Ascending aorta (tissue), 2 donors: ENCODE data around the gene TMED7. TPM values are rescaled to one million over a fixed set of nuclear protein-coding genes. Genes with fewer than 3 reads are reported as not detected.

Experiments used
- DNase-seq, 2 donors: peaks; one replicate each; pipeline ENCODE4 v3.0.0-alpha.2; 2019; ENCODE audit warnings: low spot score in 2 of 2
- H3K27ac ChIP-seq, 2 donors: fragments of 200-600 bp; sonication (generic); one replicate each; pipeline ENCODE4 v1.5.1; 2016 to 2017; ENCODE audit warnings: mild to moderate bottlenecking in 1 of 2
- H3K27me3 ChIP-seq: fragments of 200-600 bp; sonication (generic); one replicate; pipeline ENCODE4 v1.5.1; 2017
- H3K36me3 ChIP-seq, 2 donors: fragments of 200-600 bp; sonication (generic); one replicate each; pipeline ENCODE4 v1.5.1; 2016
- H3K4me1 ChIP-seq, 2 donors: fragments of 200-600 bp; sonication (generic); one replicate each; pipeline ENCODE4 v1.5.1; 2016 to 2017; ENCODE audit warnings: mild to moderate bottlenecking in 1 of 2
- H3K4me3 ChIP-seq, 2 donors: fragments of 200-600 bp; sonication (generic); one replicate each; pipeline ENCODE4 v1.5.1; 2016 to 2017; ENCODE audit warnings: mild to moderate bottlenecking in 1 of 2
- H3K9me3 ChIP-seq, 2 donors: fragments of 200-600 bp; sonication (generic); one replicate each; pipeline ENCODE4 v1.5.1; 2016
- CTCF ChIP-seq, 3 experiments: fragments of 200-600 bp in 2 of 3; fragments of 450-650 bp in 1 of 3; sonication (generic) in 2 of 3; IDR thresholded peaks; one replicate each; pipeline ENCODE4 v1.5.1; 2016 to 2019; ENCODE audit warnings: antibody characterized with exemption in 3 of 3, mild to moderate bottlenecking in 1 of 3, moderate library complexity in 1 of 3
- intact Hi-C: fragments of 100-400 bp; cut with DNase I; formaldehyde crosslinking; loops from one replicate; pipeline ENCODE4 v1.15.1; 2023
- total RNA-seq: library from RNA; depleted of rRNA; stranded (reverse); fragments of >200 nt; gene quantifications from one replicate; pipeline ENCODE4 v1.1.0, GENCODE V29; 2016

The TMED7 gene
- total RNA-seq, 1 donor from 2014 or later = 52.0 TPM

DNA sequence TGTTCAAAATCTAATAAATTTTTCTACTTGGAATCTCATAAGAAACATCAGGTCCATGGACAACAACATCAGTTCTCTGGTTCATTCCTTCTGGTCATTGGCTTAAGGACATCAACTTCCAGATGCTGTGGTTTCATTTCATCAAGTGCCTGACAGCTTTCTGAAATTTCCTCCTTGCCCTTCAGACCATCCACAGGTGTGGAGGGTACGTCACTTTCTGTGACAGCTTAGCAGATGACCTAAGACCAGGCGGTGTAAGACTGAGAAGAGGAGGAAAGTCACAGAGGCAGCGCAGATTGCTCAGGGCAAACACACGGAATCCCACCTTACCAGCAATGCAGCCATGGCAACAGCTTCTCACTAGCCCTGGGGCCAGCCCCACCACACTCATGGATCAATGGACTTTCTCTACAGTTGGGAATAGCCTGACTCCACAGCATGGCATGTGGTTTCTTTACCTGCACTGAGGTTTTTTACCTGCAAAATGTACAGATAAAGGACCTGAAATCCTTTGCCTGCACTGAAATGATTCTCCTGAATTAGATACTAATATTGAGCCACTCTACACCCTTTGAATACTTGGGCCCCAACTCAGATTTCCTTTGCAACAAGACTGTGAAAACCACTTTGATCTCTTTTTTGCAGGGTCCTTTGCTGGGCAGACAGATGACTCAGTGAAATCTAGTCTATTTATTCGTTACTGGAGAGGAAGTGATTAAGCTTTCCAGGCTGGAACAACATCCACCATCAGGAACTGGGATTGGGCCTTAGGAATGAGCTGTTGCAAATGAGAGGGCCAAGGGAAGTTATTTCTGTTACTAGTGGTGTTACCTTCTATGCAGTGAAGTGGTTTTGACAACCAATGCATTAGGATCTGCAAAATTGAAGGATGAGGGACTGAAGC is 50.4 kb downstream of the TMED7 start:
- no peaks in the 10 kb centered on the region for H3K4me1 ChIP-seq
- H3K27ac ChIP-seq = no peak overlapping the region
- TF ChIP-seq CTCF (IDR thresholded peaks at IDR 0.05) = no peak
- no peak for DNase-seq
- H3K9me3 ChIP-seq = no peaks in the 10 kb centered on the region
- H3K36me3 ChIP-seq = peaks cover 0 to 6% of the 10 kb centered on the region in 2 donors
- no peak overlapping the region for H3K4me3 ChIP-seq
- intact Hi-C loops = loop anchor here (5.0 kb wide), 1 partner anchor 33 kb away; the partner anchor contains the start of gene FEM1C
- no peaks in the 10 kb centered on the region for H3K27me3 ChIP-seq

DNA sequence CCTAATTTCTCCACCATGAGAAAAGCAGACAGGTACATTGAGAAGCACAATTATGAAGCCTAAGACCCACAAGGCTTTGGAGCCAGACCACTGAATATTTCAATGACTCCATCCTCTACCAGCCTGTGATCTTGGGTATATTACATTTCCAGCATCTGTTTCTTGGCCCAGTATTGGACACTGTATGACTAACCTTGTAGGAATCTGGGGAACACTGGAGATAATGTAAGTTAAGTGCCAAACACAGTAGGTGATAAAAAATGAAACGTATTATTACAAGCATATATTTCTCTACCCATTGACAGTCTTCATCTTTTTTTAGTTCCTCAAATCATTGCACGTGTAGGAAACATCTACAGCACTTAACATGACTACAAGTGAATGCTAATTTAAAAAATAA is 52.7 kb downstream of the TMED7 start:
- intact Hi-C loops = no loop called here
- no peak for TF ChIP-seq CTCF (IDR thresholded peaks at IDR 0.05)
- Histone ChIP-seq H3K27me3 (no peaks in the 10 kb centered on the region), H3K36me3 (no peaks in the 10 kb centered on the region), H3K9me3 (no peaks in the 10 kb centered on the region), H3K27ac (no peak overlapping the region), H3K4me1 (no peaks in the 10 kb centered on the region), H3K4me3 (no peak overlapping the region)
- DNase-seq = no peak

GRCh38 chr5:115571441-115571878 is 54.4 kb downstream of the TMED7 start:
- Histone ChIP-seq H3K9me3 (no peaks in the 10 kb centered on the region), H3K4me1 (no peaks in the 10 kb centered on the region), H3K4me3 (no peak overlapping the region), H3K36me3 (no peaks in the 10 kb centered on the region), H3K27me3 (no peaks in the 10 kb centered on the region), H3K27ac (no peak overlapping the region)
- intact Hi-C loops = no loop called here
- no peak for DNase-seq
- TF ChIP-seq CTCF (IDR thresholded peaks at IDR 0.05) = no peak

DNA sequence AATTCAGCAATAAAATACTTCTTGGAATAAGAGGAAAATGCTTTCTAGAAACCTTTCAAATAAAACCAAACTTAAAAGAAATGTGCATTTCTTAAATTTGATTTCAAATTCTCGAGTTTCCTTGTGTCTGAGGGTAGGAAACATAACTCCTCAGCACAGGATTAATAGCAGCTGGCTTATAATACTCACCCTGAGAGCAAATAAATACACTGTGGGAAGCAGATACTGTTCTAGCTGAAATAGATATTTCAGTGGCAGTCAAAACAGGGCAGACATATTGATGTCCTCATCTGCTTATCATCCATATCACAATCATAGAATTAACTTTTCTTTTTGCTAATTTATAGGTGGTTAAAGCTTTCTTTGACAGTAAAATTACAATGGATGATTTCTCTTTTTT is 57.2 kb downstream of the TMED7 start:
- no peaks in the 10 kb centered on the region for H3K36me3 ChIP-seq
- H3K27ac ChIP-seq = no peak overlapping the region
- no peaks in the 10 kb centered on the region for H3K27me3 ChIP-seq
- H3K9me3 ChIP-seq = no peaks in the 10 kb centered on the region
- no peak for DNase-seq
- H3K4me1 ChIP-seq = no peaks in the 10 kb centered on the region
- intact Hi-C loops = no loop called here
- no peak overlapping the region for H3K4me3 ChIP-seq
- no peak for TF ChIP-seq CTCF (IDR thresholded peaks at IDR 0.05)

- no peaks in the 10 kb centered on the region for H3K4me1 ChIP-seq
- no peak overlapping the region for H3K27ac ChIP-seq
- H3K4me3 ChIP-seq = no peak overlapping the region
- no peaks in the 10 kb centered on the region for H3K9me3 ChIP-seq
- no peak for DNase-seq
- no peak for TF ChIP-seq CTCF (IDR thresholded peaks at IDR 0.05)
- intact Hi-C loops = no loop called here
- H3K36me3 ChIP-seq = no peaks in the 10 kb centered on the region
- no peaks in the 10 kb centered on the region for H3K27me3 ChIP-seq
These were observed 60.6 kb downstream of the TMED7 start for GRCh38 chr5:115565233-115565632.

Other genes with a start within 250 kb of the TMED7 start
- 11.1 TPM for gene FEM1C, start 81.3 kb downstream of the TMED7 start, total RNA-seq
- gene TICAM2, start 23.6 kb downstream of the TMED7 start, total RNA-seq = 0.53 TPM
- 36.0 TPM for gene CDO1, start 190.6 kb upstream of the TMED7 start, total RNA-seq
- 30.3 TPM for gene ATG12, start 215.5 kb upstream of the TMED7 start, total RNA-seq
- gene AP3S1, start 215.9 kb upstream of the TMED7 start, total RNA-seq = 140 TPM